GM12873 (cell line): ENCODE measurements around the gene CNTNAP5.

Experiments used
- TF ChIP-seq, protein P1 (sequence below): IDR thresholded peaks from 2 replicates; pipeline ENCODE4 v1.5.1; 2012; ENCODE audit warnings: low read depth, mild to moderate bottlenecking, moderate library complexity, low read length, control low read depth; ENCODE audit not compliant: insufficient read depth; ENCODE audit errors: missing control alignments

CNTNAP5 gene

GRCh38 chr2:124308319-124309062 is 283.4 kb downstream of the CNTNAP5 start:
- TF ChIP-seq, protein P1, sequence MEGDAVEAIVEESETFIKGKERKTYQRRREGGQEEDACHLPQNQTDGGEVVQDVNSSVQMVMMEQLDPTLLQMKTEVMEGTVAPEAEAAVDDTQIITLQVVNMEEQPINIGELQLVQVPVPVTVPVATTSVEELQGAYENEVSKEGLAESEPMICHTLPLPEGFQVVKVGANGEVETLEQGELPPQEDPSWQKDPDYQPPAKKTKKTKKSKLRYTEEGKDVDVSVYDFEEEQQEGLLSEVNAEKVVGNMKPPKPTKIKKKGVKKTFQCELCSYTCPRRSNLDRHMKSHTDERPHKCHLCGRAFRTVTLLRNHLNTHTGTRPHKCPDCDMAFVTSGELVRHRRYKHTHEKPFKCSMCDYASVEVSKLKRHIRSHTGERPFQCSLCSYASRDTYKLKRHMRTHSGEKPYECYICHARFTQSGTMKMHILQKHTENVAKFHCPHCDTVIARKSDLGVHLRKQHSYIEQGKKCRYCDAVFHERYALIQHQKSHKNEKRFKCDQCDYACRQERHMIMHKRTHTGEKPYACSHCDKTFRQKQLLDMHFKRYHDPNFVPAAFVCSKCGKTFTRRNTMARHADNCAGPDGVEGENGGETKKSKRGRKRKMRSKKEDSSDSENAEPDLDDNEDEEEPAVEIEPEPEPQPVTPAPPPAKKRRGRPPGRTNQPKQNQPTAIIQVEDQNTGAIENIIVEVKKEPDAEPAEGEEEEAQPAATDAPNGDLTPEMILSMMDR: no peak

GRCh38 chr2:124309563-124310138 is 284.6 kb downstream of the CNTNAP5 start:
- TF ChIP-seq, protein P1: no peak

GRCh38 chr2:124310671-124311070 is 285.6 kb downstream of the CNTNAP5 start:
- TF ChIP-seq, protein P1: no peak

DNA sequence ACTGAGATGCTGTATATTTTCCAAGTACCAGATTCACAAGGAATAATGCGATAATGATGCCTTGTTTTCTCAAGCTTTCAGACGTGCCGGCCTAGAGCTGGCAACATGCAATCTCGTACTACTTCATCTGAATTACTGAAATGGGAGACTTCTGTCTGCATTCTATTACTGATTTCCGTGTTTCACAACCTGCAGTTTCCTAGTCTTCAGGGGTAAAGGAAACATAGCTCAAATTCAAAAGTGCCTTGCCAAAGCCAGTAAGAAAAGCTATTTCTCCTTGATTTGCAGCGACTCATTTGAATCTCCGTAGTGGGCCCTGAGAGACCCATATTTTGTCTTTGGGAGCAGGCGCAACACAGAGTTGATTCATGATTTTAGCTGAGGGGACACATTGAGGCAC is 289.0 kb downstream of the CNTNAP5 start:
- TF ChIP-seq, protein P1: no peak

GRCh38 chr2:124315221-124315880 is 290.3 kb downstream of the CNTNAP5 start:
- TF ChIP-seq, protein P1: no peak

DNA sequence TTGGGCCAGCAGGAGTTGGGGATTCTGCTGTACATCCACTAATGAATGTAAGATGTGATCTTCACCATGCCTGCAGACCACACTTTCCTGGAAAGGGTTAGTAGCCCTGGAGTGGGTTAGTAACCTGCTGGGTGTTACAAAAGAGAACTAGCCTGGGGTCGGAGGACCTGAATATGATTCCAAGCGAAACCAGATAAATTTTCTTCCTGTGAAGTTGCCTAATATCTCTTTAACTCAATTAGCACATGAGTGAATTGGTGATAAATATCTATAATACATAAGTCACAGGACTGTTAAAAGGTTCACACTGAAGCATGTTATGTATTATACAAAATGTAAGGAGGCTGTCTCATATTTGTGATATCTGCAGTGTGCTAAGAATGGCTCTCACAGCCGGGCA is 291.0 kb downstream of the CNTNAP5 start:
- TF ChIP-seq, protein P1: no peak

GRCh38 chr2:124316881-124317605 is 292.0 kb downstream of the CNTNAP5 start:
- TF ChIP-seq, protein P1: no peak
